ENCODE results near the gene GFOD1.
"Not testable (repeated sequence)": the region's sequence is repeated elsewhere in the genome, so short reads cannot be mapped to it uniquely, and the experiment has no call there.

GFOD1 gene

GRCh38 chr6:13328076-13328874, 159.1 kb downstream of the GFOD1 start, which contains the start of gene TBC1D7:
Gene TBC1D7 (minus strand): TSS chr6:13328537. CDS start chr6:13326898, 1,639 bp downstream.
- Histone ChIP-seq H3K4me3 (IDR thresholded peaks at IDR 0.05; ENCODE audit: insufficient read depth, low read depth, low read length) (no peak within 1 kb of the TSS), H3K4me1 (ENCODE audit: low read depth, poor library complexity, severe bottlenecking) (peaks cover 19% of the 10 kb centered on the region), H3K9ac (peak within 1 kb of the TSS; percentile 83), H4K20me1 (ENCODE audit: insufficient read depth) (no peaks in the 10 kb centered on the region), H2AFZ (ENCODE audit: low read depth) (peak within 1 kb of the TSS; percentile 97), H3K27ac (peak within 1 kb of the TSS; percentile 62), H3K36me3 (ENCODE audit: insufficient read depth) (no peaks in the 10 kb centered on the region), H3K4me2 (peak within 1 kb of the TSS; percentile 92), H3K79me2 (ENCODE audit: insufficient read depth, low read depth) (no peaks in the 10 kb centered on the region; the same call in 1 of the 2 replicates), H3K27me3 (ENCODE audit: insufficient read depth, low read depth) (no peaks in the 10 kb centered on the region)
- TF ChIP-seq, protein P1, sequence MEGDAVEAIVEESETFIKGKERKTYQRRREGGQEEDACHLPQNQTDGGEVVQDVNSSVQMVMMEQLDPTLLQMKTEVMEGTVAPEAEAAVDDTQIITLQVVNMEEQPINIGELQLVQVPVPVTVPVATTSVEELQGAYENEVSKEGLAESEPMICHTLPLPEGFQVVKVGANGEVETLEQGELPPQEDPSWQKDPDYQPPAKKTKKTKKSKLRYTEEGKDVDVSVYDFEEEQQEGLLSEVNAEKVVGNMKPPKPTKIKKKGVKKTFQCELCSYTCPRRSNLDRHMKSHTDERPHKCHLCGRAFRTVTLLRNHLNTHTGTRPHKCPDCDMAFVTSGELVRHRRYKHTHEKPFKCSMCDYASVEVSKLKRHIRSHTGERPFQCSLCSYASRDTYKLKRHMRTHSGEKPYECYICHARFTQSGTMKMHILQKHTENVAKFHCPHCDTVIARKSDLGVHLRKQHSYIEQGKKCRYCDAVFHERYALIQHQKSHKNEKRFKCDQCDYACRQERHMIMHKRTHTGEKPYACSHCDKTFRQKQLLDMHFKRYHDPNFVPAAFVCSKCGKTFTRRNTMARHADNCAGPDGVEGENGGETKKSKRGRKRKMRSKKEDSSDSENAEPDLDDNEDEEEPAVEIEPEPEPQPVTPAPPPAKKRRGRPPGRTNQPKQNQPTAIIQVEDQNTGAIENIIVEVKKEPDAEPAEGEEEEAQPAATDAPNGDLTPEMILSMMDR (conservative IDR thresholded peaks at IDR 0.05; ENCODE audit: low read depth, low read length) = no peak

GRCh38 chr6:13327691-13328075, 159.7 kb downstream of the GFOD1 start:
- Histone ChIP-seq H2AFZ (ENCODE audit: low read depth) (peak overlapping the region; percentile 97), H3K9ac (peak overlapping the region; percentile 83), H3K27ac (peak overlapping the region; percentile 62), H4K20me1 (ENCODE audit: insufficient read depth) (no peaks in the 10 kb centered on the region), H3K4me2 (peak overlapping the region; percentile 92), H3K36me3 (ENCODE audit: insufficient read depth) (no peaks in the 10 kb centered on the region), H3K79me2 (ENCODE audit: insufficient read depth, low read depth) (no peaks in the 10 kb centered on the region; the same call in 1 of the 2 replicates), H3K4me1 (ENCODE audit: low read depth, poor library complexity, severe bottlenecking) (peaks cover 19% of the 10 kb centered on the region), H3K4me3 (IDR thresholded peaks at IDR 0.05; ENCODE audit: insufficient read depth, low read depth, low read length) (no peak overlapping the region), H3K27me3 (ENCODE audit: insufficient read depth, low read depth) (no peaks in the 10 kb centered on the region)
- TF ChIP-seq, protein P1 (conservative IDR thresholded peaks at IDR 0.05; ENCODE audit: low read depth, low read length) = no peak

DNA sequence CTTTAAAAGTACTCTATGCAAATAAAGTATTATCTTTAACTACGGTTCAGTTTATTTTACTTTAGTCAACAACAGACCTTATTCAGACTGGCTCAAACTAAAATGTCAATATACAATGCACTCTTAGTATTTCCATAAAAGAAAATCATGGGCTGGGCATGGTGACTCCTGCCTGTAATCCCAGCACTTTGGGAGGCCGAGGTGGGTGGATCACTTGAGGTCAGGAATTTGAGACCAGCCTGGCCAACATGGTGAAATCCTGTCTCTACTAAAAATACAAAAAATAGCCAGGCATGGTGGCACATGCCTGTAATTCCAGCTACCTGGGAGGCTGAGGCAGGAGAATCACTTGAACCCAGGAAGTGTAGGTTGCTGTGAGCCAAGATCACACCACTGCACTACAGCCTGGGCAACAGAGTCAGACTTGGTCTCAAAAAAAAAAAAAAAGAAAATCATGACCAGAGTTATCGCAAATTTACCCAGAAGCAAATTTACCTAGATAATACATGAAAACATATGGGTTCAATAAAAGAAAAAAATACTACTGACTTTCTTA, 161.3 kb downstream of the GFOD1 start:
- peak overlapping the region; percentile 92; the same call in 1 of the 2 replicates for H3K4me2 ChIP-seq
- H3K36me3 ChIP-seq (ENCODE audit: insufficient read depth); H3K4me3 ChIP-seq (IDR thresholded peaks at IDR 0.05; ENCODE audit: insufficient read depth, low read depth, low read length): not testable (repeated sequence)

DNA sequence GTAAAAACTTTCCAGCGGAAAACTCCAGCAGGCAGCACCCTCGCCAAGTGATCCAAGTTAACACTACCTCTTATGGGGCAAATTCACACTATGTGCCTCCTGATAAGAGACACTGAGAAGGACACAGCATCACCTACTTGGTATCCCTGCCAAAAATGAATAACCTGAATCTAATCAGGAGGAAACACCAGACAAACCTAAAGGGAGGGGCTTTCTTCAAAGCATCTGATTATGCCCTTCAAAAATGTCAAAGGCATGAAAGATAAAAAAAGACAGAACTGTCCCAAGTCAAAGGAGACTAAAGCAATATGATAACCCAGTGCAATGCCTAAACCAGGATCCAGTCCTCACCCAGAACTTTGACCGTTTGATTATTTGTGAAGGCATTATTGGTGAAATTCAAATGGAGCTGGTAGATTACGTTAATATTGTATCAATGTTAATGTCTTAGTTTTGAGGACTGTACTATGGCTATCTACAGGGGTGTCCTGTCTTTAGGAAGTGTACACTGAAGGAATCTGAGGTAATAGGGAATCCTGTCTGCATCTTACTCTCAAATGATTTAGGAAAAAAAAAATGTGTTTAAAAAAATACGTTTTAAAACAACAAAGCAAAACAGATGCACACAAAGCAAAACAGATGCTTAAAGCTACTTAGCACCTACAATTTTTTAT, 167.4 kb downstream of the GFOD1 start:
- no peaks in the 10 kb centered on the region for H3K36me3 ChIP-seq (ENCODE audit: insufficient read depth)
- H3K27me3 ChIP-seq (ENCODE audit: insufficient read depth, low read depth) = no peaks in the 10 kb centered on the region
- H3K9ac ChIP-seq = no peak overlapping the region
- no peaks in the 10 kb centered on the region for H4K20me1 ChIP-seq (ENCODE audit: insufficient read depth)
- no peak overlapping the region for H2AFZ ChIP-seq (ENCODE audit: low read depth)
- H3K4me3 ChIP-seq (IDR thresholded peaks at IDR 0.05; ENCODE audit: insufficient read depth, low read depth, low read length) = no peak overlapping the region
- H3K79me2 ChIP-seq (ENCODE audit: insufficient read depth, low read depth) = no peaks in the 10 kb centered on the region
- no peak overlapping the region for H3K27ac ChIP-seq
- TF ChIP-seq, protein P1 (conservative IDR thresholded peaks at IDR 0.05; ENCODE audit: low read depth, low read length) = no peak
- H3K4me1 ChIP-seq (ENCODE audit: low read depth, poor library complexity, severe bottlenecking) = no peaks in the 10 kb centered on the region
- H3K4me2 ChIP-seq = no peak overlapping the region

More for the DNA sequence above, 161.3 kb downstream of the GFOD1 start:
- not testable (repeated sequence) for H4K20me1 ChIP-seq (ENCODE audit: insufficient read depth); H3K27ac ChIP-seq; H2AFZ ChIP-seq (ENCODE audit: low read depth); H3K9ac ChIP-seq; H3K79me2 ChIP-seq (ENCODE audit: insufficient read depth, low read depth); H3K27me3 ChIP-seq (ENCODE audit: insufficient read depth, low read depth)
- H3K4me1 ChIP-seq (ENCODE audit: low read depth, poor library complexity, severe bottlenecking) = peaks cover 16% of the 10 kb centered on the region
